HFFc6 (cell line): Measurements from ENCODE around the gene KRT3. TPM values are rescaled to one million over a fixed set of nuclear protein-coding genes. Genes with fewer than 3 reads are reported as not detected.

Experiments
- DNase-seq: peaks from one replicate; pipeline ENCODE4 v3.0.0-alpha.2; 2018
- H3K27ac Mint-ChIP-seq: 2 replicates; pipeline ENCODE4 v1.8.0; 2020; ENCODE audit warnings: mild to moderate bottlenecking, mixed read lengths
- H3K27me3 Mint-ChIP-seq: 2 replicates; pipeline ENCODE4 v1.8.0; 2021; ENCODE audit warnings: mild to moderate bottlenecking, moderate library complexity, mixed read lengths; ENCODE audit not compliant: insufficient read depth
- H3K36me3 Mint-ChIP-seq: 2 replicates; pipeline ENCODE4 v1.8.0; 2021; ENCODE audit warnings: low read depth, mixed read lengths
- H3K4me1 Mint-ChIP-seq: 2 replicates; pipeline ENCODE4 v1.8.0; 2020; ENCODE audit warnings: low read depth, mixed read lengths
- H3K4me3 Mint-ChIP-seq: 2 replicates; pipeline ENCODE4 v1.8.0; 2020; ENCODE audit warnings: mild to moderate bottlenecking, moderate library complexity, mixed read lengths
- H3K9me3 Mint-ChIP-seq: 2 replicates; pipeline ENCODE4 v1.8.0; 2020; ENCODE audit warnings: mild to moderate bottlenecking, mixed read lengths
- total RNA-seq, 6 experiments: library from RNA; stranded (reverse); fragmentation: NEBNext Ultra II Directional; extraction: Animal tissue kit (Norgen Biotek cat#: 25700); gene quantifications; 2 replicates in 1 of 6; 3 replicates in 5 of 6; pipeline ENCODE4 v1.2.3, GENCODE V29; 2021
- TF ChIP-seq, protein P1 (sequence below): fragments of 200-600 bp; sonication (generic); IDR thresholded peaks from 2 replicates; pipeline ENCODE4 v1.5.0; 2021; ENCODE audit warnings: antibody characterized with exemption, mild to moderate bottlenecking

The KRT3 gene
- total RNA-seq, 6 experiments from 2014 or later: not detected

- DNase-seq: no peak
- H3K27me3 Mint-ChIP-seq: peaks cover 5% of the 10 kb centered on the region
- H3K9me3 Mint-ChIP-seq: no peaks in the 10 kb centered on the region
- TF ChIP-seq, protein P1, sequence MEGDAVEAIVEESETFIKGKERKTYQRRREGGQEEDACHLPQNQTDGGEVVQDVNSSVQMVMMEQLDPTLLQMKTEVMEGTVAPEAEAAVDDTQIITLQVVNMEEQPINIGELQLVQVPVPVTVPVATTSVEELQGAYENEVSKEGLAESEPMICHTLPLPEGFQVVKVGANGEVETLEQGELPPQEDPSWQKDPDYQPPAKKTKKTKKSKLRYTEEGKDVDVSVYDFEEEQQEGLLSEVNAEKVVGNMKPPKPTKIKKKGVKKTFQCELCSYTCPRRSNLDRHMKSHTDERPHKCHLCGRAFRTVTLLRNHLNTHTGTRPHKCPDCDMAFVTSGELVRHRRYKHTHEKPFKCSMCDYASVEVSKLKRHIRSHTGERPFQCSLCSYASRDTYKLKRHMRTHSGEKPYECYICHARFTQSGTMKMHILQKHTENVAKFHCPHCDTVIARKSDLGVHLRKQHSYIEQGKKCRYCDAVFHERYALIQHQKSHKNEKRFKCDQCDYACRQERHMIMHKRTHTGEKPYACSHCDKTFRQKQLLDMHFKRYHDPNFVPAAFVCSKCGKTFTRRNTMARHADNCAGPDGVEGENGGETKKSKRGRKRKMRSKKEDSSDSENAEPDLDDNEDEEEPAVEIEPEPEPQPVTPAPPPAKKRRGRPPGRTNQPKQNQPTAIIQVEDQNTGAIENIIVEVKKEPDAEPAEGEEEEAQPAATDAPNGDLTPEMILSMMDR: no peak
- no peaks in the 10 kb centered on the region for H3K36me3 Mint-ChIP-seq
- H3K4me1 Mint-ChIP-seq: peaks cover 38% of the 10 kb centered on the region
- no peak within 1 kb of the TSS for H3K4me3 Mint-ChIP-seq
- no peak within 1 kb of the TSS for H3K27ac Mint-ChIP-seq
These were observed 38.2 kb upstream of the KRT3 start, which contains the start of gene KRT79 for GRCh38 chr12:52833922-52834726. Gene KRT79, minus strand, starts transcription at chr12:52834311. Its CDS starts 51 bp downstream, at chr12:52834260.

- no peak for DNase-seq
- peaks cover 43% of the 10 kb centered on the region for H3K4me1 Mint-ChIP-seq
These were observed 37.3 kb upstream of the KRT3 start for GRCh38 chr12:52832985-52833905.

GRCh38 chr12:52832451-52832850 is 36.5 kb upstream of the KRT3 start:
- no peak overlapping the region for H3K4me3 Mint-ChIP-seq
- DNase-seq: no peak
- peaks cover 42% of the 10 kb centered on the region for H3K4me1 Mint-ChIP-seq
- no peaks in the 10 kb centered on the region for H3K9me3 Mint-ChIP-seq
- H3K36me3 Mint-ChIP-seq: no peaks in the 10 kb centered on the region
- peaks cover 5% of the 10 kb centered on the region for H3K27me3 Mint-ChIP-seq
- no peak overlapping the region for H3K27ac Mint-ChIP-seq
- TF ChIP-seq, protein P1: no peak

More at GRCh38 chr12:52832985-52833905, 37.3 kb upstream of the KRT3 start:
- TF ChIP-seq, protein P1: no peak
- peaks cover 5% of the 10 kb centered on the region for H3K27me3 Mint-ChIP-seq
- H3K9me3 Mint-ChIP-seq: no peaks in the 10 kb centered on the region
- H3K27ac Mint-ChIP-seq: no peak overlapping the region
- H3K36me3 Mint-ChIP-seq: no peaks in the 10 kb centered on the region
- H3K4me3 Mint-ChIP-seq: no peak overlapping the region

DNA sequence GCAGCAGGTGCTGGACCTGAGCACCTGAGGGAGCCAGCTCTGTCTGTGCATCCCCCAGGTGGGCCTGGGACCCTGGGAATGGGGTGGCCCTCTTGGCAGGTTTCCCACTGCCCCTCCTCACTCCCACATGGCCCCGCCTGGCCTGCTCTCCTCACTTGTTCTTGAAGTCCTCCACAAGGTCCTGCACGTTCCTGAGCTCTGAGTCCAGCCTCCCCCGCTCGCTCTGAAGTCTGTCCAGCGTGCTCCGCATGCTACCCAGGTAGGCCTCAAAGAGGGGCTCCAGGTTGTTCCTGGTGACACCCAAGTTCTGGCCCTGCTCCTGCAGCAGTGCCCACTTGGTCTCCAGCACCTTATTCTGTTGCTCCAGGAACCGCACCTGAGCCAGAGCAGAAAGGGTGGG is 35.3 kb upstream of the KRT3 start:
- no peaks in the 10 kb centered on the region for H3K9me3 Mint-ChIP-seq
- H3K27ac Mint-ChIP-seq: no peak overlapping the region
- H3K4me1 Mint-ChIP-seq: peaks cover 37% of the 10 kb centered on the region
- H3K27me3 Mint-ChIP-seq: peaks cover 6% of the 10 kb centered on the region
- H3K4me3 Mint-ChIP-seq: no peak overlapping the region
- TF ChIP-seq, protein P1: no peak
- no peak for DNase-seq
- H3K36me3 Mint-ChIP-seq: no peaks in the 10 kb centered on the region

GRCh38 chr12:52829986-52830770 is 34.3 kb upstream of the KRT3 start:
- H3K27ac Mint-ChIP-seq: no peak overlapping the region
- TF ChIP-seq, protein P1: no peak
- H3K4me1 Mint-ChIP-seq: peaks cover 26% of the 10 kb centered on the region
- H3K36me3 Mint-ChIP-seq: no peaks in the 10 kb centered on the region
- DNase-seq: no peak
- no peaks in the 10 kb centered on the region for H3K9me3 Mint-ChIP-seq
- no peak overlapping the region for H3K4me3 Mint-ChIP-seq
- peaks cover 5% of the 10 kb centered on the region for H3K27me3 Mint-ChIP-seq
